Panc1 (cell line): ENCODE measurements around the gene PKD1. TPM values are rescaled to one million over a fixed set of nuclear protein-coding genes. Genes with fewer than 3 reads are reported as not detected.
A peak's percentile ranks its signal among the peaks of the same experiment; 100 is the strongest.
"Not testable (repeated sequence)": the region's sequence is repeated elsewhere in the genome, so short reads cannot be mapped to it uniquely, and the experiment has no call there.

ENCODE experiments used
- ATAC-seq: fragments of 200-7000 bp; cut with Tn5 transposase; 2 replicates; pipeline ENCODE4 v1.9.1; 2020; ENCODE audit warnings: mild to moderate bottlenecking, moderate library complexity
- BruUV-seq: library from RNA; stranded (reverse); fragments of 400-500 nt; replicated peaks from 2 replicates; lab custom pipeline; 2021; lab: Mats Ljungman, UMichigan
- CTCF ChIA-PET: fragments of 300-600 bp; sonication (Branson Sonifier 250); formaldehyde crosslinking; loops from one replicate; lab custom pipeline; 2022; ENCODE audit warnings: antibody characterized with exemption; lab: Charles Lee
- POLR2A ChIA-PET: fragments of 300-600 bp; sonication (Branson Sonifier 250); formaldehyde crosslinking; loops from one replicate; lab custom pipeline; 2022; ENCODE audit warnings: antibody characterized with exemption; lab: Charles Lee
- DNase-seq: peaks from one replicate; pipeline ENCODE4 v3.0.0-alpha.2; 2010; ENCODE audit warnings: low read depth, low spot score
- H3K27ac ChIP-seq: 2 replicates; pipeline ENCODE4 v1.5.1; 2011; ENCODE audit warnings: mild to moderate bottlenecking, low read length, inconsistent platforms
- H3K27me3 ChIP-seq: fragments of 200-500 bp; sonication (Bioruptor generic); 2 replicates; pipeline ENCODE4 v1.6.0; 2014; ENCODE audit warnings: low read length, inconsistent platforms; ENCODE audit not compliant: control insufficient read depth, insufficient read depth
- H3K36me3 ChIP-seq: fragments of 200-500 bp; sonication (Bioruptor generic); 2 replicates; pipeline ENCODE4 v1.5.1; 2014; ENCODE audit warnings: inconsistent platforms, mild to moderate bottlenecking, low read length, moderate library complexity; ENCODE audit not compliant: control insufficient read depth, insufficient read depth
- H3K4me1 ChIP-seq: 2 replicates; pipeline ENCODE4 v1.5.1; 2011; ENCODE audit warnings: inconsistent platforms, mild to moderate bottlenecking, low read length, moderate library complexity; ENCODE audit not compliant: control insufficient read depth, insufficient read depth
- H3K4me3 ChIP-seq, 2 experiments: 2 replicates each; pipeline ENCODE4 v1.5.1; 2011 to 2012; ENCODE audit warnings: low read depth in 2 of 2, low read length in 2 of 2, mild to moderate bottlenecking in 2 of 2, inconsistent platforms in 1 of 2, moderate library complexity in 1 of 2
- H3K9me3 ChIP-seq: fragments of 200-500 bp; sonication (Bioruptor generic); 2 replicates; pipeline ENCODE4 v1.5.1; 2014; ENCODE audit warnings: low read depth, mild to moderate bottlenecking, inconsistent platforms, low read length, moderate library complexity; ENCODE audit not compliant: control insufficient read depth, insufficient read depth
- in situ Hi-C: cut with HindIII; loops from 2 replicates; pipeline ENCODE4 v1.10.0; 2016; ENCODE audit warnings: low sequenced_read_pairs, low pct_unique_long_range_greater_than_20kb
- intact Hi-C: fragments of 100-400 bp; cut with micrococcal nuclease; formaldehyde crosslinking; loops from one replicate; pipeline ENCODE4 v1.10.0; 2022; ENCODE audit not compliant: unreplicated experiment
- total RNA-seq: library from RNA; stranded (reverse); gene quantifications from one replicate; pipeline ENCODE4 v1.2.1, GENCODE V29; 2021; ENCODE audit not compliant: unreplicated experiment

The PKD1 gene
- total RNA-seq, 1 experiment from 2014 or later = 279 TPM

DNA sequence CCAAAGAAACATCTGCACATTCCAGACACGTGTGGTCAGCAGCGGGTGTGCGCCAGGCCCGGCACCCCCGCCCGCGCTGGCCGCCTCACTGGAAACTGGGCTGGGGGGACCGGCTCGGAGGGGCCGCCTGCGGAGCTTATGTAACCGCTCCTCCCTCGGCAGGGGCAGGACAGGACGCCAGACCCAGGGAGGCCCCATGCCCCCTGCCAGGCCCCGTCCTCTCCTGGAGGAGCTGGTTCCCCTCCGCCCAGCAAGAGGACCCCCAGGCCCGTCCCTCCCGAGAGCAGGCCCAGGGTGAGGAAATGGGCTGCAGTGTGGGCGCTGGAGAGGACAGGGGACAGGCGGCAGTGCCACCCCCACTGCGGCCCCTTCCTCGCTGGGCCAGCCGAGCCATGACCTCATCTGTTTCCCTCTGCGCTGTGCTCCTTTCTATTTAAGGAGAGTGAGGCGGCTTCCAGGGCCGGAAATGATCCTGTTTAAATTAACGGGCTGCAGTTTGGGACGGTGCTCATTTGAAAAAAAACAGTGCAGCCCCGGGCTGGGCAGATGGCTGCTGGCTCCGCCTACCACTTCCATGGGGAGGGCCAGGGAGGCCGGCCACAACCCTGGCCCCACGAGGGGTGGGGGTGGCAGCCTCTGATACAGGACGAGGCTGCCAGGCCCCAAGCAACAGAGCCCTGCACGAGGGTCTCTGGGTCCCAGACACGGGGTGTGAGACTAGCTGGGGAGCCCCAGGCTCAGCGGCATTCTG, 10.8 kb downstream of the PKD1 start:
- H3K36me3 ChIP-seq, H3K27me3 ChIP-seq, DNase-seq, in situ Hi-C loops, H3K9me3 ChIP-seq, BruUV-seq, intact Hi-C loops, CTCF ChIA-PET: not testable (repeated sequence)
- peaks cover 50% of the 10 kb centered on the region for H3K4me1 ChIP-seq
- ATAC-seq = peak; percentile 37
- H3K27ac ChIP-seq = peak overlapping the region; percentile 91
- peak overlapping the region; percentile 15 to 29; a peak in 3 of 4 replicates for H3K4me3 ChIP-seq
- POLR2A ChIA-PET = interaction anchor here (0.6 kb wide), 1 partner anchor 344 kb away, joined by 4 read pairs; no protein-coding TSS in a partner anchor

DNA sequence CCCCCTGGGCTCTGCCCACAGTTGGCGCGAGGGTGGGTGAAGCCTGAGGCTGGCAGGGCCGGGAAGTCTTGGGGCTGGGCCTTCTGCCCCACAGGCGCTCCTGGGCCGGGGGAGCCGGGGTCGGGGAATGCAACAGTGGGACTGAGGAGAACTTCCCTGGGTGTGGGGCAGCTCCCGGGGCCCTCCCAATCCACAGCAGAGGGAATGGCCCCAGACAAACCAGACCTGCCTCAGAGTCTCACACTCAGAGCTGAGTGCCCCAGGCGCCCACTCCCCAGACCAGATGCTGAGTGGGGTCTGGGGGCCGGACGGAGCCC, 11.4 kb downstream of the PKD1 start:
- in situ Hi-C loops, CTCF ChIA-PET, POLR2A ChIA-PET, H3K9me3 ChIP-seq, BruUV-seq, H3K36me3 ChIP-seq, DNase-seq, intact Hi-C loops, H3K27me3 ChIP-seq: not testable (repeated sequence)
- peak overlapping the region; percentile 91 for H3K27ac ChIP-seq
- H3K4me3 ChIP-seq = peak overlapping the region; percentile 15 to 26; a peak in 3 of 4 replicates
- peak; percentile 13 for ATAC-seq
- peaks cover 50% of the 10 kb centered on the region for H3K4me1 ChIP-seq

DNA sequence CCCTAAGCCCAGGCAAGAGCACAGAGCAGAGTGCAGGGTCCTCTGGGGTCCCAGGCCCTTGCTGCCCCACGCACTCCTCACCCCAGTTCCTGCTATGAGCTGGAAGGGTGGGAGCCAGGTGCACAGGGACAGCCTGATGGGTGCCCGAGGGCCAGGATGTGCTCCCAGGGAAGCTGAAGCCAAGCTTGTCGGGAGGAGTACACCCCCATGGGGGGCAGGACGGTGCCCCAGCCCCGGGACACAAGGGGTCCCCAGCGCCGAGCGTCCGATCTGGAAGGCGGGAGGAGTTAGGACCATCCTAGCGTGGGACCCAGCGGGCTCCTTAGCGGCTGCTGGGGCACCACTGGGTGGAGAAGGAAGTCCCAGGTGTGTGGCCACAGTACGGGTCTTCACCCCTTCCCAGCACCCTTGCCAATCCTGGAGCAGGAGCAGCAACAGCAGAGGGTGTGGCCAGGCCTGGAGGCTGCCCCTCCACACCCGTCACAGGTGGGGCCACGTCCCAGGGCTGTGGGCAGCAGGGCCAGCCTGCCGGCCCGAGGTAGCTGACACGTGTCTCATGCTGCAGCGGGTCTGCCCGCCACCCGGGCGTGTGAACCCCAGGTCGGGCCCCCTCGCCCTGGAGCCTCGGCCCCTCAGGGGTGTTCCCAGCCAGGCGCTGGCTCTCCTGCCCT, 11.9 kb downstream of the PKD1 start:
- H3K27me3 ChIP-seq, DNase-seq, H3K36me3 ChIP-seq, BruUV-seq, in situ Hi-C loops, H3K9me3 ChIP-seq, CTCF ChIA-PET, POLR2A ChIA-PET, intact Hi-C loops: not testable (repeated sequence)
- Histone ChIP-seq H3K4me1 (peaks cover 50% of the 10 kb centered on the region), H3K4me3 (peak overlapping the region in 1 of 2 experiments; percentile 1; a peak in 1 of 4 replicates), H3K27ac (peak overlapping the region; percentile 91)
- peak; percentile 52 for ATAC-seq

DNA sequence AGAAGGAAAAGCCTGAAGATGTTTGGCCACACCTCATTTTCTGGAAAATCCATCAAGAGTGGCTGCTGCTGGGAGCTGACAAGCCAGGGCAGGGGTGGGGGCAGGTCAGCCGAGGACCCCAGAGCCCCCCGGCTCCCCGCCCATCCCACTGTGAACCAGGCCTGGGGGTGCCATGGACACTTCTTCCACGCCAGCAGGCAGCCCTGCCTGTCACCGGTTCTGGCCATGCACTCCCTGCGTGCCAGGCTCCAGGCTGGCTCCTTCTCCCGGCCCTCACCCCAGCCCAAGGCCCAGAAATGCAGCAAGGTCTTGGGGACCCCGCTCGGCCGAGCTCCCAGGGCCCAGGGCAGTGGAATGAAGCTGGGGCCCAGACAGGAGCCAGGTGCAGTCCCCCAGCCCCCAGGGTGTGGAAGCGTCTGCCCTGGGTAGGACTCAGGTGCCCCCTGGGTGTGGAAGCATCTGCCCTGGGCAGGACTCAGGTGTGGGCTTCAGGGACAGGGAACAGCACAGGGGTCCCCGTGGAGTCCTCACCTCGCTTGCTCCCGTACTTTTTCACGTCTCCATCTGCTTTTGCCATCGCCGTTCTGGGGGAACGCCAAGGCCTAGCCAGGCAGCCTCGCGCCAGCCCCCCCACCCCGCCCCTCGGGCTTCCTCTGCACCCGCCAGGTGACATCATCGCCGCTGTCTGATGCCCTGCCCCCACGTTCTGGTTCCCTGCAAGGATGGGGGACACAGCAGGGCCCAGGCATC, 12.6 kb downstream of the PKD1 start:
- intact Hi-C loops, DNase-seq, ATAC-seq, H3K27me3 ChIP-seq, H3K36me3 ChIP-seq, H3K9me3 ChIP-seq, POLR2A ChIA-PET, BruUV-seq, CTCF ChIA-PET, in situ Hi-C loops: not testable (repeated sequence)
- Histone ChIP-seq H3K4me3 (peak overlapping the region; percentile 17 to 50; a peak in 3 of 4 replicates), H3K4me1 (peaks cover 50% of the 10 kb centered on the region), H3K27ac (peak overlapping the region; percentile 72; the same call in 1 of the 2 replicates)
